Adipose tissue (tissue), 3 donors: Measurements from ENCODE around the gene NDUFB8. TPM values are rescaled to one million over a fixed set of nuclear protein-coding genes. Genes with fewer than 3 reads are reported as not detected.
"Not testable (repeated sequence)": the region's sequence is repeated elsewhere in the genome, so short reads cannot be mapped to it uniquely, and the experiment has no call there.

Experiments used
- H3K27ac ChIP-seq: one replicate; pipeline ENCODE4 v1.5.1; 2013; ENCODE audit warnings: low read depth, low read length
- WGBS, 3 donors: extraction: QIAGEN DNeasy Blood & Tissue Kit; methylation state at CpG; one replicate each; pipeline ENCODE4 v1.1.7; 2013; 5-methylcytosine and 5-hydroxymethylcytosine counted together
- polyA plus RNA-seq, 3 donors: library from polyadenylated mRNA; stranded (reverse); fragments of 200-250 nt; gene quantifications; one replicate each; pipeline ENCODE4 v1.2.3, GENCODE V29; 2013
- donor health status: healthy with polysubstance abuse.
- donor health status: Bipolar disorder and iron deficiency.
- donor health status: healthy.

Gene NDUFB8
- 100 to 1,000 TPM; 140 to 379 (median 306) TPM for polyA plus RNA-seq

GRCh38 chr10:100529475-100530298 is at the start of gene NDUFB8:
Gene NDUFB8 (minus strand): TSS chr10:100529871. CDS start chr10:100529851, 20 bp downstream.
- 1 to 2% (median 1%) methylated on average over 42 to 43 of the region's 43 CpGs for WGBS, 3 donors
- no peak within 1 kb of the TSS for H3K27ac ChIP-seq

DNA sequence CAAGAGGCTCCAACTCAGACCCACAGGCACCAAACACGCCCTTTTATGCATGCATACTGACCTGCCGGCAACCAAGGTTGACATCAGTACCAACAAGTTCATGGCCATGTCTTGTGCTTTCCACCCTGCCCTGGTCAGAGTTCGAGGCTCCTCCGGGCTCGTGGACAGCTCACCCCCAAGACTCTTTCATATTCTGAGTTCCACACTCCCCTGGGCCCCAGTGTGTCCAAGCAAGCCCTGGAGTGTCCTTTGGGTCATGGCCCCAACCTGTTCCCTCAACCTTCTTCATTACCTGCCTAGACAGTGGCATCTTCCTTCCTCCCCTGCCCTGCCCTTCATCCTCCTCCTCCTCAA is 46.6 kb upstream of the NDUFB8 start:
- 66 to 86% (median 77%) methylated on average over 5 of the region's 5 CpGs for whole genome bisulfite sequencing, 3 donors

GRCh38 chr10:100575585-100576281 is 46.1 kb upstream of the NDUFB8 start:
- H3K27ac ChIP-seq, result no peak overlapping the region
- 74 to 78% (median 75%) methylated on average over 8 of the region's 8 CpGs for WGBS, 3 donors

More for the DNA sequence above, 46.6 kb upstream of the NDUFB8 start:
- H3K27ac ChIP-seq, result no peak overlapping the region

GRCh38 chr10:100575146-100575545 is 45.5 kb upstream of the NDUFB8 start:
- 73 to 78% (median 76%) methylated on average over 7 of the region's 7 CpGs for WGBS, 3 donors
- H3K27ac ChIP-seq, result not testable (repeated sequence)

DNA sequence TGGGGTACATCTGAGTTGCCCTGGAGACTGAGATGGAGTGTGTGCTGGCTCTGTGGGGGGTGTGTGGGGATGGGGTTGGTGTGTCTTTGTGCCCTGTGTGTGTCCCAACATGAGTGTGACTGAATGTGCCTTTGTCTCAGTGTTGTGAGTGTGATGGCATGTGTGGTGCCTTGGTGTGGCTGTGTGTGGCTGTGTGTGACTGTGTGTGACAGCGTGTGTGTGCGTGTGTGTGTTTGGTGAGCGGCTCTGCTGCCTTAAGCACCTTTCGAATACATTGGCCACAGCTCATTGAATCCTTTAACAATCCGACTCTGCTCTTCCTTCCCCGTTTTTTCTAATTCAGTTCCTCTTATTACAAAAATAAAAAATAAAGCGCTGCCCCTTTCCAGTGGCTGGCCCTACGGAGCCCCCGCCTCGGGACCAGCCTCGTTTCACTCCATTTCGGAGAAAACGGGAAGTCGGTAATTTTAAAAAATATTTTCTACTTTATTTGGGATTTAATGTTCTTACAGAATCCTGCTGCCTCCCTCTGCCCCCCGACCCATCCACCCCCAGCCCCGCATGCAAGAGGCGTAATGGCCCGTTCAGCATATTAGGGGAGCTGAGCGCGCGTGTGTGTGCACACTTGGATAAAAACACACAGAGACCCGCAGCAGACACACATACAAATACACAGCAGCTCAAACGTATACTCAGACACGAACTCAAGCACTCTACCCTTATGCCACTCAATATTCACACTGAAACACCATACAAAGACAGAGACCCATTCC is 41.6 kb upstream of the NDUFB8 start:
- 81 to 87% (median 83%) methylated on average over 24 of the region's 24 CpGs for WGBS, 3 donors

DNA sequence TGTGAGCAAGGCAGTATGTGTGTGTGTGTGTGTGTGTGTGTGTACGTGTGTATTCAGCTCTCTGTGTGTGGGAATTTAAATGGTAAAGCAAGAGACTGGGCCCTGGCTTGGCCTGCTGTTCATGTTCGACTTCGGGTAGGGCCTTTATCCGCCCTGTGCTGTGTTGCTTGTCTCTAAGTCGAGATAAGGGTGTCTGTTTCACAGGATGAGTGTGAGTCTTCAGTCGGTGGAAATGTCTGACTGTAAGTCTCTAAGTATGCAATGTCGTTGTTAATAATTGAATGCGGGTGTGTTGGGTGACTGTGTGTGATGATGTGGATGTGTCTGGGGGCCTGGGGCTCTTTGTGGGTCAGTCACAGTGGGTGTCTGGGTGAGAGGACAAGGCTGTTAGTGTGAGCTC is 40.8 kb upstream of the NDUFB8 start:
- WGBS, 3 donors, result 54 to 69% (median 69%) methylated on average over 8 of the region's 8 CpGs
- no peak overlapping the region for H3K27ac ChIP-seq

More for the DNA sequence above, 41.6 kb upstream of the NDUFB8 start:
- H3K27ac ChIP-seq, result no peak overlapping the region

DNA sequence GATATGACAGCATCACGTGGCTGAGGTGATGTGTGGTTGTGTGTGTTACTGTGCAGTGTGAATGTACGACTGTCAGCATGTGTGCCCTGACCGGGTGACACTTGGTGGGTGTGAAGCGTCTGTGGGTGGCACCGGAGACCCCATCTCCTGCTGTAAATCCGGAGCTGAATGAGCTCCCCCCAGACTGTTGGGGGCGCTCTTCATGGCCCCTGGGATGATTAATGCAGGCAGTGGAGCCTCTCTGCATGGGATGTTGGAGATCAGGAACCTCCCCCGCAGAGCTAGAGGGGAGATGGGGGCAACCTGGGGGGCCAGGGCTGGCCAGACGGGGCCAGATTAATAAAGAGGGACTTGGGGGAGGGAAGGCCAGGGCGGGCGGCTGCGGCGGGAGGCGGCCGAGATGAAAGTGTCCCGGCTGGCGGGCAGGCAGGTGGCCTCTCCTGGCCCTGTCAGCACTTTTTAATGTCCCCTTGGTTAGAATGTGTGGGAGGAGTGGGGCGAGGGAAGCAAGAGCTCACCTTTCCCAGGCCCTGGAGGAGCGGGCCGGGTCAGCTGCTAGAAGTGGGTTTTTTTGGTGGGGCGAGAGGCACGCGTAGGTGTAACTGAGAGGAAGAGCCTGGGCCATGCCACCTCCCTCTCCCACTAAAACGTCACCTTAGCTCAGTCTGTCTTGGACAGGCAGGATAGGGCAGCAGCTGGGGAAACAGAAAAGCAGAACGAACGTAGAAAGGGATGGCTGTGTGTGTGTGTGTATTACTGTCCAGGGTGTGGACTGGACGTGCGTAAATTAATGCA is 40.2 kb upstream of the NDUFB8 start:
- H3K27ac ChIP-seq, result no peak overlapping the region
- 14 to 20% (median 16%) methylated on average over 28 of the region's 28 CpGs for WGBS, 3 donors

DNA sequence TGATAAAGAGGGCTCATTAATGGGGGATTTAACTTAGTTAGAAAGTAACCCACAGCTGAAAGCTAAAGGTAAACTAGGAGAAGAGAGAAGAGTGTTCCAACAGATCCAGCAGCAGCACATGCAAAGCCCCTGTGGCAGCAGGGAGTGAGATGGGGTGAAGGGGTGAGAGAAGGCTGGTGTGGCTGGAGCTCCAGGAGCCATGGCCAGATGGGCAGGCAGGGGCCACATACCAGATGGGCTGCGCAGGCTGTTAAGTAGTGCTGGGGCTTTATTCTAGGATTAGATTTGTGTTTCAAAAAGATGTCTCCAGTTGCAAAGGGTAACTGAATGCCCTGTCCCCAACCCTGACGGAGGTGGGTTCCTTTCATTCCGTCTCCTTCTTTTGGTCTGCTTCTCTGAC is 39.2 kb upstream of the NDUFB8 start:
- 78 to 90% (median 81%) methylated on average over 3 of the region's 3 CpGs for WGBS, 3 donors
- no peak overlapping the region for H3K27ac ChIP-seq

- H3K27ac ChIP-seq, result no peak overlapping the region
- 23 to 30% (median 23%) methylated on average over 6 of the region's 6 CpGs for WGBS, 3 donors
Measured at GRCh38 chr10:100567826-100568225, 38.2 kb upstream of the NDUFB8 start.

GRCh38 chr10:100567249-100567648 is 37.6 kb upstream of the NDUFB8 start:
- WGBS, 3 donors, result 34 to 44% (median 42%) methylated on average over 10 to 11 of the region's 11 CpGs

GRCh38 chr10:100566561-100566960 is 36.9 kb upstream of the NDUFB8 start:
- 28 to 60% (median 44%) methylated on average over 3 of the region's 3 CpGs for WGBS, 3 donors
- no peak overlapping the region for H3K27ac ChIP-seq

More at GRCh38 chr10:100567249-100567648, 37.6 kb upstream of the NDUFB8 start:
- no peak overlapping the region for H3K27ac ChIP-seq

DNA sequence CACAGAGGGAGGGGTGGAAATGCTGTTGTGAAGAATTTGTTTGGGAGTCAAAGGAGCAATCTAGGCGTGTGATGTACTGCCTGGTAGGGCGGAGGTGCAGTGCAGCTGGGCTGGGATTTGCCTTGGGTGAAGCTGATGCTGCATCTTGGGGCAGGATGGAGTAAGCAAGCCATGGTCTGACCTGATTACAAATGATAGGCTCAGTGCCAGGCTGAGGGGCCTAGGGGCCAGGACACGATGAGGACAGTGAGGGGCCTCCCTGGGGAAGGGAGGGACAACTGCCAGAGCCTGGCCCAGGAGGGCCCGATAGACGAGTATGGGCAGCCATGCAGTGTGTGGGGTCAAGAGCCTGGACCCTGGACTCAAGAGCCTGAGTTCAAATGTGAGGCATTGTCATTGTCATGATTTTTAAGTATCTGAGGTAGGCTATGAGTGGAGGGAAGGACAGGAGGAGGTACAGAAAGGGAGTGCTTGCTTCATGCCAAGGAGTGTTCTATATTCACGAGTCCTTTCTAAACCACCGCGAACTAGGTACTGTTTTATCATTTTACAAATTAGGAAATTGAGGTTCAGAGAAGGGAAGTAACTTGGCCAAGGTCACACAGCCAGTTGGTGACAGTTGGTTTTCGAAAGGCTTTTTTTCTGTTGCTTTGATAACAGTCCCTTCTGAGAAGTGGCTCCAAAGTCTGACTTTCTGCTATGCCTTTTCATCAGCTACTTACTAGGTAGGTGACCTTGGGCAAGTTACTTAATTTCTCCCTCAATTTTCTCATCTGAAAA is 35.7 kb upstream of the NDUFB8 start:
- 58 to 64% (median 63%) methylated on average over 9 of the region's 9 CpGs for WGBS, 3 donors
- H3K27ac ChIP-seq, result no peak overlapping the region

GRCh38 chr10:100562008-100562672 is 32.5 kb upstream of the NDUFB8 start:
- whole genome bisulfite sequencing, 3 donors, result 3 to 9% (median 5%) methylated on average over 61 to 62 of the region's 62 CpGs
- H3K27ac ChIP-seq, result no peak overlapping the region

DNA sequence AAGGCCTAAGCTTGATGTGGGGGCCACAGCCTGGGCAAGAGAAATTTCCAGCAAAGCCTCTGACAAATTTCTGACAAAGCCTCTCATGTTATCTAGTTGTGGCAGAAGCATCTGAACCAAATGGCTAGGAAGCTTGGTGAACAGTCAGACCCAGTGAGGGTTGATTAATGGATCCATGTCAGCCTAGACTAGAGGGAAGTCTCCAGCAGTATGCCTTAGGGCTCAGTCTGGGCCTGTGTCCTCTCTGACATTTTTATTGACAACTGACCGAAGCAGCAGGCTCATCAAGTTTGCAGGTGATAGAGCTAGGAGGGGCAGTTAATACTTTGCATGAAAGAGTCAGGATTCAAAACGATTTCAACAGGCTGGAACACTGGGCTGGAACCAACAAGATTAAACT is 31.3 kb upstream of the NDUFB8 start:
- 65 to 71% (median 65%) methylated on average over 2 of the region's 2 CpGs for WGBS, 3 donors
- H3K27ac ChIP-seq, result no peak overlapping the region

DNA sequence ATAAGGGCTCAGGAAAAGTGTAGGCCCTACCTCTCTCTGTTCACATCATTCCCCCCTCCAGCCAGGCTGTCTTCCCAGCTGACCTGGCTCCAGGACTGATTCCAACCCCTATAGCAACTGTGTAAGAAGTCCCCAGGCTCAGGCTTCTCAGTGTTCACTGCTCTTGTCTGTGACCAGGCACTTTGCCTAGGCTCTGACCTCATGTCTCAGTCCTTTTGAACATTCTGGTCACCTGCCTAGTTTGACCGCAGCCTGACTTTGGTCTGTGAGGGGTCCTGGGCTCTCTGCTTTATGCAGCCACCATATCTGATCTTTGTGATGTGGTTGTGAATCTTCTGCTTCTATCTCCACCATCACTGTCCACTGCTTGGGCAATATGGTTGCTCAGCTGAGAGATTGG is 30.6 kb upstream of the NDUFB8 start:
- no peak overlapping the region for H3K27ac ChIP-seq
- 85 to 100% (median 95%) methylated on average over 1 of the region's 1 CpG for WGBS, 3 donors

DNA sequence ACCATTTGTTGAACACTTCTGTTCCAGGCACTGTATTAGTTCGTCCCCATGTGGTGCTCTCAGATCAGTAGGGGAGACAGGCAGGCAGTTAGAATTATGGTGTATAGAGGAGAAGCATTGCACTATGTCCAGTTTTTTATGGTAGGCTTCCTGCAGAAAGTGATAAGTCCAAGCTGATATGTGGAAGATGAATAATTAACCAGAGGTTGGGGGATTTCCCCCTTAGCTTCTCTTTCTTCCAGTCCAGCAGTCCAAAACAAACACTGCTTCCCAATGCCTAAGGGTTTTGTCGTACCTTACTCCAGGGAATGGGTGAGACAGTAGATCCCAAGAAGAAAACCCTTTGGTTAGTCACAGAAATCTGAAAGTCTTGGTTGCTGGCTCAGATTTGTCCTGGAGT is 25.2 kb upstream of the NDUFB8 start:
- H3K27ac ChIP-seq, result no peak overlapping the region
- 24 to 99% (median 79%) methylated on average over 2 of the region's 2 CpGs for WGBS, 3 donors

- H3K27ac ChIP-seq, result no peak overlapping the region
- 92 to 96% (median 93%) methylated on average over 3 of the region's 3 CpGs for WGBS, 3 donors
Measured at GRCh38 chr10:100553929-100554328, 24.3 kb upstream of the NDUFB8 start.
